CD14-positive monocyte (primary cell): ENCODE data around the gene SLC43A3. TPM values are rescaled to one million over a fixed set of nuclear protein-coding genes. Genes with fewer than 3 reads are reported as not detected.

ENCODE experiments used
- DNase-seq, 3 donors: peaks; one replicate each; pipeline ENCODE4 v3.0.0-alpha.2; 2011 to 2022
- H2AFZ ChIP-seq: 2 replicates; pipeline ENCODE4 v1.6.0; 2012; ENCODE audit warnings: mild to moderate bottlenecking, low read depth, low read length, inconsistent platforms; ENCODE audit not compliant: insufficient read depth, poor library complexity, severe bottlenecking
- H3K27ac ChIP-seq, 2 donors: 1 replicate in 1 of 2; 2 replicates in 1 of 2; pipeline ENCODE4 v1.5.1; 2012 to 2013; ENCODE audit warnings: low read length in 2 of 2, control low read depth in 1 of 2, inconsistent platforms in 1 of 2, low read depth in 1 of 2, mild to moderate bottlenecking in 1 of 2
- H3K27me3 ChIP-seq, 2 donors: one replicate each; pipeline versions ENCODE4 v1.6.0 to v1.6.1; 2011 to 2013; ENCODE audit warnings: low read length in 2 of 2; ENCODE audit not compliant: control insufficient read depth in 2 of 2, insufficient read depth in 2 of 2
- H3K36me3 ChIP-seq, 2 donors: replicated peaks in 1 of 2; 1 replicate in 1 of 2; 2 replicates in 1 of 2; pipeline versions ENCODE4 v1.5.1 to v1.6.1; 2012 to 2013; ENCODE audit warnings: low read length in 2 of 2, control low read depth in 1 of 2, inconsistent platforms in 1 of 2, mild to moderate bottlenecking in 1 of 2; ENCODE audit not compliant: insufficient read depth in 2 of 2, control insufficient read depth in 1 of 2
- H3K4me1 ChIP-seq, 2 donors: 1 replicate in 1 of 2; 2 replicates in 1 of 2; pipeline versions ENCODE4 v1.5.1 to v1.6.1; 2012 to 2013; ENCODE audit warnings: low read length in 2 of 2, control low read depth in 1 of 2, inconsistent platforms in 1 of 2, mild to moderate bottlenecking in 1 of 2, moderate library complexity in 1 of 2; ENCODE audit not compliant: insufficient read depth in 2 of 2, control insufficient read depth in 1 of 2
- H3K4me2 ChIP-seq: replicated peaks from 2 replicates; pipeline ENCODE3; 2012; ENCODE audit warnings: low read length, moderate library complexity, mild to moderate bottlenecking; ENCODE audit not compliant: poor library complexity, severe bottlenecking; ENCODE audit errors: extremely low read depth
- H3K4me3 ChIP-seq, 3 experiments: fragments of 200-600 bp in 1 of 3; sonication (generic) in 1 of 3; replicated peaks in 1 of 3; 1 replicate in 2 of 3; 2 replicates in 1 of 3; pipeline ENCODE4 v1.5.1; 2011 to 2013; ENCODE audit warnings: low read length in 3 of 3, mild to moderate bottlenecking in 3 of 3, control low read depth in 2 of 3, low read depth in 2 of 3, inconsistent platforms in 1 of 3, moderate library complexity in 1 of 3
- H3K79me2 ChIP-seq: 2 replicates; pipeline ENCODE4 v1.6.0; 2012; ENCODE audit warnings: mild to moderate bottlenecking, control low read depth, inconsistent platforms, low read length, moderate library complexity; ENCODE audit not compliant: insufficient read depth
- H3K9ac ChIP-seq: 2 replicates; pipeline ENCODE4 v1.6.0; 2017; ENCODE audit warnings: low read length, mild to moderate bottlenecking; ENCODE audit not compliant: insufficient read depth, poor library complexity, severe bottlenecking
- H3K9me3 ChIP-seq, 2 donors: replicated peaks in 1 of 2; 1 replicate in 1 of 2; 2 replicates in 1 of 2; pipeline versions ENCODE4 v1.5.1 to v1.6.1; 2012 to 2013; ENCODE audit warnings: low read length in 2 of 2, control low read depth in 1 of 2; ENCODE audit not compliant: control insufficient read depth in 1 of 2, insufficient read depth in 1 of 2
- H4K20me1 ChIP-seq: 2 replicates; pipeline ENCODE4 v1.6.0; 2012; ENCODE audit warnings: mild to moderate bottlenecking, low read length, control low read depth, moderate library complexity; ENCODE audit not compliant: insufficient read depth
- H3K27ac Mint-ChIP-seq, 7 donors: one replicate each; pipeline ENCODE4 v1.8.0; 2020; ENCODE audit warnings: mild to moderate bottlenecking in 7 of 7, mixed read lengths in 7 of 7, moderate library complexity in 6 of 7, inconsistent platforms in 2 of 7
- H3K27me3 Mint-ChIP-seq, 3 donors: one replicate each; pipeline ENCODE4 v1.8.0; 2021 to 2022; ENCODE audit warnings: low read depth in 3 of 3, mild to moderate bottlenecking in 3 of 3, mixed read lengths in 3 of 3, moderate library complexity in 3 of 3, inconsistent platforms in 1 of 3
- H3K36me3 Mint-ChIP-seq, 2 donors: one replicate each; pipeline ENCODE4 v1.8.0; 2020; ENCODE audit warnings: mixed read lengths in 2 of 2, inconsistent platforms in 1 of 2, mild to moderate bottlenecking in 1 of 2
- H3K4me1 Mint-ChIP-seq: one replicate; pipeline ENCODE4 v1.8.0; 2020; ENCODE audit warnings: mild to moderate bottlenecking, mixed read lengths
- H3K4me3 Mint-ChIP-seq, 2 donors: one replicate each; pipeline ENCODE4 v1.8.0; 2020; ENCODE audit warnings: mild to moderate bottlenecking in 2 of 2, mixed read lengths in 2 of 2, moderate library complexity in 1 of 2
- H3K9me3 Mint-ChIP-seq, 7 donors: one replicate each; pipeline ENCODE4 v1.8.0; 2020 to 2022; ENCODE audit warnings: mixed read lengths in 7 of 7, mild to moderate bottlenecking in 6 of 7, moderate library complexity in 6 of 7, inconsistent platforms in 2 of 7
- CTCF ChIP-seq: fragments of 200-600 bp; IDR thresholded peaks from one replicate; pipeline ENCODE4 v1.8.0; 2022; ENCODE audit warnings: antibody characterized with exemption, mild to moderate bottlenecking
- WGBS: methylation state at CpG from one replicate; pipeline ENCODE4 v1.1.5; 2013; ENCODE audit warnings: missing lambda C conversion rate; ENCODE audit not compliant: insufficient coverage; 5-methylcytosine and 5-hydroxymethylcytosine counted together
- intact Hi-C, 2 donors: fragments of 100-400 bp; cut with micrococcal nuclease; formaldehyde crosslinking; loops; one replicate each; pipeline versions ENCODE4 v1.15.0 to v1.15.1; 2023
- polyA plus RNA-seq, 3 donors: library from polyadenylated mRNA; depleted of rRNA in 1 of 3; unstranded in 2 of 3; stranded (reverse) in 1 of 3; fragments of 300-500 nt in 2 of 3; fragments of >200 nt in 1 of 3; fragmentation: Illumina TruSeq in 2 of 3; gene quantifications; 1 replicate in 2 of 3; 2 replicates in 1 of 3; pipeline ENCODE4 v1.2.3, GENCODE V29; 2012 to 2021

The SLC43A3 gene
- polyA plus RNA-seq, 3 donors = 82.4 to 116 (median 109) TPM

DNA sequence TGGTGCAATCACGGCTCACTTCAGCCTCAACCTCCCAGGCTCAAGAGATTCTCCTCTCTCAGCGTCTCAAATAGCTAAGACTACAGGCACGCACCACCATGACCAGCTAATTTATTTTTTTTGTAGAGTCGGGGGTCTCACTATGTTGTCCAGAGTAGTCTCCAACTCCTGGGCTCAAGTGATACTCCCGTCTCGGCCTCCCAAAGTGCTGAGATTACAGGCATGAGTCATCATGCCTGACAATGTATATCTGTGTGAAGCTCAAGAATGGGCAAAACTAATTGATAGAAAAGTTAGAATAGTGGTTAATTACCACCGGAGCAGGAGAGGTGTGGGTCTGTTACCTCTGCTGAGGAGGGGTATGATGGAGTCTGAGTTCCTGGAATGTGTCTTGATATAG, 9.1 kb upstream of the SLC43A3 start:
- Histone ChIP-seq H3K27me3 (no peaks in the 10 kb centered on the region), H3K27ac (no peak overlapping the region), H3K4me2 (no peak overlapping the region), H3K4me3 (no peak overlapping the region), H3K36me3 (no peaks in the 10 kb centered on the region), H4K20me1 (no peaks in the 10 kb centered on the region), H3K9me3 (no peaks in the 10 kb centered on the region), H3K9ac (no peak overlapping the region), H3K4me1 (peaks cover 44 to 46% of the 10 kb centered on the region in 2 donors), H3K79me2 (no peaks in the 10 kb centered on the region), H2AFZ (no peak overlapping the region)
- TF ChIP-seq CTCF = no peak
- intact Hi-C loops = no loop called here
- H3K4me3 Mint-ChIP-seq = no peak overlapping the region
- peak overlapping the region in 2 of 7 donors; percentile 18 to 25 for H3K27ac Mint-ChIP-seq
- peaks cover 0 to 5% (median 5%) of the 10 kb centered on the region in 3 donors for H3K27me3 Mint-ChIP-seq
- peaks cover 46% of the 10 kb centered on the region for H3K4me1 Mint-ChIP-seq
- no peaks in the 10 kb centered on the region for H3K36me3 Mint-ChIP-seq
- 100% methylated on average over 6 of the region's 7 CpGs for WGBS
- no peak for DNase-seq
- peaks cover 0 to 5% (median 0%) of the 10 kb centered on the region in 7 donors for H3K9me3 Mint-ChIP-seq

DNA sequence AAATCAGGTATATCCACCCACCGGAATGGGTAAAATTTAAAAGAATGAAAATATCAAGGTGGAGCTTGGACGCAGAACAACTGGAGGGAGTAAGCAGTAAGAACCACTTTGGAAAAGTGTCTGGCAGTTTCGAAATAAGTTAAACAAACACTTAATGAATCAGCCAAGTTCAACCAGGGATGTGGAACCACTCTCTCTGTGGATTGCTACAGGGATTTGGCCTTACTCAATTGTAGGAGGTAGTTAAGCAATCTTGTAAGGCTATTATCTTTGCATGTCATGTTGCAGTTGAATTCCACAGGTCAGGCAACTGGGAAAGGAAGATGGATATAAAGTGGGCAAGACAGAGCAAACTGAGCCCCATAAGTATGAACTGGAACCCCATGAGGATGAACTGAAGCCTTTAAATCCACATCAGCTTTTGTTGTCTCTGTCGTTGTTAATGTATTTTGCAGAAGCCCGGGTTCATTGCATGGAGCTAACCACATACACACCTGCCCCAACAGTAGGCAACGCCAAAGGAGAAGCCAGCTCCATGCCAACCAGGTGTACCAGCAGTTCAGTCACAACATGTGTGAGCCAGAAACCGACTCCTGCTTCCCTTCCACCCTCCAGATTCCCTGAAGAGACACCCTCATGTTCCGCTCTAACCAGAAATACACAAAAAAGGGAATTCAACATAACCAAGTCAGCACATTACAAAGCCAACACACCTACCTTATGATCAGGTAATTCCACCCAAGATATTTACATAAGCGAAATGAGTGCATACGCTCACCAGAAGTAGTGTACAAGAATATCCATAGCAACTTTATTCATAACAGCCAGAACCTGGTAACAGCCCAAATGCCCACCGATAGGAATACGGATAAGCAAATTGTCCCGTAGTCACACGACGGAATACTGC, 8.0 kb upstream of the SLC43A3 start:
- Mint-ChIP-seq H3K4me3 (peak overlapping the region in 1 of 2 donors; percentile 4), H3K36me3 (no peaks in the 10 kb centered on the region)

More for the DNA sequence above, 8.0 kb upstream of the SLC43A3 start:
- intact Hi-C loops = loop anchor here in 1 of 2 donors (1.0 kb wide), 1 partner anchor 10 kb away; no protein-coding TSS in a partner anchor
- H3K27me3 ChIP-seq = no peaks in the 10 kb centered on the region
- peak overlapping the region; percentile 35 for H3K4me2 ChIP-seq
- H3K4me1 ChIP-seq = peaks cover 49% of the 10 kb centered on the region in 2 donors
- peak overlapping the region in 1 of 2 donors; percentile 76 for H3K27ac ChIP-seq
- WGBS = 60% methylated on average over 6 of the region's 15 CpGs
- TF ChIP-seq CTCF = no peak
- no peaks in the 10 kb centered on the region for H3K79me2 ChIP-seq
- no peak overlapping the region for H2AFZ ChIP-seq
- Mint-ChIP-seq H3K27me3 (peaks cover 0 to 5% (median 5%) of the 10 kb centered on the region in 3 donors), H3K4me1 (peaks cover 50% of the 10 kb centered on the region), H3K9me3 (peaks cover 0 to 5% (median 0%) of the 10 kb centered on the region in 7 donors), H3K27ac (peak overlapping the region; percentile 74 to 88 (median 80))
- H3K4me3 ChIP-seq = peak overlapping the region in 1 of 3 experiments; percentile 17
- H3K9me3 ChIP-seq = no peaks in the 10 kb centered on the region
- no peaks in the 10 kb centered on the region for H4K20me1 ChIP-seq
- H3K36me3 ChIP-seq = no peaks in the 10 kb centered on the region
- DNase-seq = peak; percentile 79 to 96 (median 93)
- H3K9ac ChIP-seq = no peak overlapping the region
